IPS-20b (cell line): ENCODE results near the gene DLG2.
"Not testable (repeated sequence)": the region's sequence is repeated elsewhere in the genome, so short reads cannot be mapped to it uniquely, and the experiment has no call there.

Experiments used
- H3K27ac ChIP-seq: one replicate; pipeline ENCODE4 v1.5.1; 2013; ENCODE audit warnings: low read length
- H3K27me3 ChIP-seq: 2 replicates; pipeline ENCODE4 v1.6.1; 2013; ENCODE audit warnings: mild to moderate bottlenecking, low read length, inconsistent platforms; ENCODE audit not compliant: insufficient read depth
- H3K36me3 ChIP-seq: 2 replicates; pipeline ENCODE4 v1.6.1; 2013; ENCODE audit warnings: low read depth, mild to moderate bottlenecking, inconsistent platforms, low read length, moderate library complexity; ENCODE audit not compliant: insufficient read depth
- H3K4me1 ChIP-seq: 2 replicates; pipeline ENCODE4 v1.6.1; 2013; ENCODE audit warnings: mild to moderate bottlenecking, control low read depth, inconsistent platforms, low read length, moderate library complexity; ENCODE audit not compliant: insufficient read depth
- H3K4me3 ChIP-seq: 2 replicates; pipeline ENCODE4 v1.5.1; 2013; ENCODE audit warnings: mild to moderate bottlenecking, low read length, inconsistent platforms
- H3K9ac ChIP-seq: 2 replicates; pipeline ENCODE4 v1.6.1; 2013; ENCODE audit warnings: low read depth, mild to moderate bottlenecking, inconsistent platforms, low read length, moderate library complexity
- H3K9me3 ChIP-seq: 2 replicates; pipeline ENCODE4 v1.6.1; 2013; ENCODE audit warnings: mild to moderate bottlenecking, low read depth, low read length, inconsistent platforms; ENCODE audit not compliant: insufficient read depth

Gene DLG2

GRCh38 chr11:83437939-83438338 lies 2189.2 kb downstream of the DLG2 start:
- H3K4me1 ChIP-seq, result no peaks in the 10 kb centered on the region; the same call in 1 of the 2 replicates
- no peaks in the 10 kb centered on the region for H3K9me3 ChIP-seq
- no peaks in the 10 kb centered on the region for H3K36me3 ChIP-seq
- H3K27me3 ChIP-seq, result no peaks in the 10 kb centered on the region
- H3K4me3 ChIP-seq, result no peak overlapping the region
- no peak overlapping the region for H3K27ac ChIP-seq
- H3K9ac ChIP-seq, result no peak overlapping the region

- no peak overlapping the region for H3K27ac ChIP-seq
- no peak overlapping the region for H3K9ac ChIP-seq
- H3K27me3 ChIP-seq, result no peaks in the 10 kb centered on the region
- no peaks in the 10 kb centered on the region for H3K36me3 ChIP-seq
- H3K4me1 ChIP-seq, result no peaks in the 10 kb centered on the region; the same call in 1 of the 2 replicates
- H3K4me3 ChIP-seq, result no peak overlapping the region
- no peaks in the 10 kb centered on the region for H3K9me3 ChIP-seq
These were observed 2190.3 kb downstream of the DLG2 start for GRCh38 chr11:83436855-83437254.

- not testable (repeated sequence) for H3K27ac ChIP-seq
These were observed 2192.3 kb downstream of the DLG2 start for GRCh38 chr11:83434812-83435211.

GRCh38 chr11:83427943-83428342 lies 2199.2 kb downstream of the DLG2 start:
- no peak overlapping the region for H3K4me3 ChIP-seq
- H3K9me3 ChIP-seq, result no peaks in the 10 kb centered on the region
- no peaks in the 10 kb centered on the region for H3K27me3 ChIP-seq
- H3K27ac ChIP-seq, result no peak overlapping the region
- H3K9ac ChIP-seq, result no peak overlapping the region
- H3K36me3 ChIP-seq, result no peaks in the 10 kb centered on the region
- H3K4me1 ChIP-seq, result peaks cover 6% of the 10 kb centered on the region

More at GRCh38 chr11:83434812-83435211, 2192.3 kb downstream of the DLG2 start:
- H3K27me3 ChIP-seq, H3K9me3 ChIP-seq, H3K9ac ChIP-seq, H3K36me3 ChIP-seq, H3K4me1 ChIP-seq, H3K4me3 ChIP-seq: not testable (repeated sequence)

GRCh38 chr11:83427501-83427900 lies 2199.6 kb downstream of the DLG2 start:
- no peak overlapping the region for H3K9ac ChIP-seq
- H3K27me3 ChIP-seq, result no peaks in the 10 kb centered on the region
- no peak overlapping the region for H3K27ac ChIP-seq
- H3K36me3 ChIP-seq, result no peaks in the 10 kb centered on the region
- no peak overlapping the region for H3K4me3 ChIP-seq
- peaks cover 6% of the 10 kb centered on the region for H3K4me1 ChIP-seq
- no peaks in the 10 kb centered on the region for H3K9me3 ChIP-seq

GRCh38 chr11:83425137-83425466 lies 2202.0 kb downstream of the DLG2 start:
- no peaks in the 10 kb centered on the region for H3K36me3 ChIP-seq
- H3K4me3 ChIP-seq, result no peak overlapping the region
- H3K4me1 ChIP-seq, result peaks cover 3% of the 10 kb centered on the region; the same call in 1 of the 2 replicates
- no peak overlapping the region for H3K27ac ChIP-seq
- no peaks in the 10 kb centered on the region; the same call in 1 of the 2 replicates for H3K9me3 ChIP-seq
- no peak overlapping the region for H3K9ac ChIP-seq
- no peaks in the 10 kb centered on the region for H3K27me3 ChIP-seq

GRCh38 chr11:83424376-83425136 lies 2202.6 kb downstream of the DLG2 start:
- H3K36me3 ChIP-seq, result no peaks in the 10 kb centered on the region

GRCh38 chr11:83422641-83423040 lies 2204.5 kb downstream of the DLG2 start:
- not testable (repeated sequence) for H3K27me3 ChIP-seq, H3K9me3 ChIP-seq

More at GRCh38 chr11:83424376-83425136, 2202.6 kb downstream of the DLG2 start:
- no peaks in the 10 kb centered on the region; the same call in 1 of the 2 replicates for H3K9me3 ChIP-seq
- no peak overlapping the region for H3K4me3 ChIP-seq
- H3K4me1 ChIP-seq, result peaks cover 3% of the 10 kb centered on the region; the same call in 1 of the 2 replicates
- no peak overlapping the region for H3K27ac ChIP-seq
- H3K9ac ChIP-seq, result no peak overlapping the region
- H3K27me3 ChIP-seq, result no peaks in the 10 kb centered on the region

GRCh38 chr11:83410605-83411565 lies 2216.3 kb downstream of the DLG2 start:
- Histone ChIP-seq H3K4me1 (no peaks in the 10 kb centered on the region), H3K36me3 (no peaks in the 10 kb centered on the region), H3K27me3 (no peaks in the 10 kb centered on the region), H3K9me3 (no peaks in the 10 kb centered on the region), H3K27ac (no peak overlapping the region), H3K4me3 (no peak overlapping the region), H3K9ac (no peak overlapping the region)

More at GRCh38 chr11:83422641-83423040, 2204.5 kb downstream of the DLG2 start:
- not testable (repeated sequence) for H3K4me3 ChIP-seq, H3K9ac ChIP-seq, H3K27ac ChIP-seq, H3K36me3 ChIP-seq, H3K4me1 ChIP-seq

- Histone ChIP-seq H3K4me3 (no peak overlapping the region), H3K36me3 (no peaks in the 10 kb centered on the region), H3K9me3 (no peaks in the 10 kb centered on the region), H3K27me3 (no peaks in the 10 kb centered on the region), H3K27ac (no peak overlapping the region), H3K4me1 (no peaks in the 10 kb centered on the region), H3K9ac (no peak overlapping the region)
These were observed 2217.3 kb downstream of the DLG2 start for GRCh38 chr11:83409891-83410290.

GRCh38 chr11:83409476-83409875 lies 2217.7 kb downstream of the DLG2 start:
- Histone ChIP-seq H3K27ac (no peak overlapping the region), H3K4me1 (no peaks in the 10 kb centered on the region)

More at GRCh38 chr11:83409476-83409875, 2217.7 kb downstream of the DLG2 start:
- no peaks in the 10 kb centered on the region for H3K36me3 ChIP-seq
- no peak overlapping the region for H3K9ac ChIP-seq
- H3K27me3 ChIP-seq, result no peaks in the 10 kb centered on the region
- no peak overlapping the region for H3K4me3 ChIP-seq
- no peaks in the 10 kb centered on the region for H3K9me3 ChIP-seq
